ENCODE measurements around the gene SAMD11.
"Not testable (repeated sequence)": the region's sequence is repeated elsewhere in the genome, so short reads cannot be mapped to it uniquely, and the experiment has no call there.

GRCh38 chr1:876428-877208 is 47.1 kb upstream of the SAMD11 start:
- not testable (repeated sequence) for TF ChIP-seq CTCF (IDR thresholded peaks at IDR 0.05 in 8 of 11, conservative IDR thresholded peaks at IDR 0.05 in 3 of 11); POLR2A (IDR thresholded peaks at IDR 0.05)

Data from spleen (tissue), 7 donors.